ENCODE results near the gene TMPRSS13.

The TMPRSS13 gene

DNA sequence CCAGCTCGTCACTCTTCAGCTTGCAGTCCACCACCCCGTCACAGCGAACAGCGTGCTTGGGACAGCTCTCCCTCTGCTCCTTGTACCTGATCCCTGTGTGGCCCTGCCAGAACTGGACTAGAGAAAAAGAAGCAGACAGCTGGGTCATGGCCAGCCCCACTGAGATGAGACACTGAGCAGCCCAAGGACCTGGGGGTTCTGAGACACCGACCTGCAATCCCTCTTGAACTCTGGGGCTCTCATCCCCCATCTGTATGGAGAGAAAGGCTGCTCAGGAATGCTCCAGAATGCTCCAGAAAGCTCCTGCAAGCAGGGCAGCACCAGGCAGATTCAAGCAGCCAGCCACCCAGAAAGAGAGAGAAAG lies 14.8 kb downstream of the TMPRSS13 start:
- DNase-seq (ENCODE audit: low read depth in 3 of 3): no peak

GRCh38 chr11:117913736-117914397 lies 15.3 kb downstream of the TMPRSS13 start:
- no peak for DNase-seq (ENCODE audit: low read depth in 3 of 3)

DNA sequence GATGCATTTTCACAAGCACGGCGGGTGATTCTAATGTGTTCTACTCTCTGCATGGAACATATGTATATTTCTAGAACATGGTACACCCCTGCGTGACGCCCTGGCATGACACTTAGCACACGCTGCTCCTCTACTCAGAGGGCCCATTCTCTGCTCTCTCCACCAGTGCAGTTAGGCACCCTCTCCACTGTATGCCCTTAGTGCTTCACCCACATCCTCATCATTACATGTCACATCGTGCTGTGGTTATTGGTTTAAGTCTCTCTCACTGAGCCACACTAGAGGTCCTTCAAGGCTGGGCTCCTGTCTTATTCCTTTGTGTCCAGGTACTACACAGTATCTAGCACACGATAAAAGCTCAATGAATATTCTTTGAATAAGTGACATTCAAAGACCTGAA lies 16.7 kb downstream of the TMPRSS13 start:
- DNase-seq (ENCODE audit: low read depth in 3 of 3): no peak

GRCh38 chr11:117911694-117912093 lies 17.5 kb downstream of the TMPRSS13 start:
- DNase-seq (ENCODE audit: low read depth in 3 of 3): no peak

- no peak for DNase-seq (ENCODE audit: low read depth in 3 of 3)
These were observed 18.1 kb downstream of the TMPRSS13 start for GRCh38 chr11:117910941-117911655.

- no peak for DNase-seq (ENCODE audit: low read depth in 3 of 3)
These were observed 18.7 kb downstream of the TMPRSS13 start for GRCh38 chr11:117910525-117910924.

GRCh38 chr11:117909611-117910382 lies 19.4 kb downstream of the TMPRSS13 start:
- DNase-seq (ENCODE audit: low read depth in 3 of 3): no peak

- no peak for DNase-seq (ENCODE audit: low read depth in 3 of 3)
These were observed 20.1 kb downstream of the TMPRSS13 start for GRCh38 chr11:117908959-117909610.

DNA sequence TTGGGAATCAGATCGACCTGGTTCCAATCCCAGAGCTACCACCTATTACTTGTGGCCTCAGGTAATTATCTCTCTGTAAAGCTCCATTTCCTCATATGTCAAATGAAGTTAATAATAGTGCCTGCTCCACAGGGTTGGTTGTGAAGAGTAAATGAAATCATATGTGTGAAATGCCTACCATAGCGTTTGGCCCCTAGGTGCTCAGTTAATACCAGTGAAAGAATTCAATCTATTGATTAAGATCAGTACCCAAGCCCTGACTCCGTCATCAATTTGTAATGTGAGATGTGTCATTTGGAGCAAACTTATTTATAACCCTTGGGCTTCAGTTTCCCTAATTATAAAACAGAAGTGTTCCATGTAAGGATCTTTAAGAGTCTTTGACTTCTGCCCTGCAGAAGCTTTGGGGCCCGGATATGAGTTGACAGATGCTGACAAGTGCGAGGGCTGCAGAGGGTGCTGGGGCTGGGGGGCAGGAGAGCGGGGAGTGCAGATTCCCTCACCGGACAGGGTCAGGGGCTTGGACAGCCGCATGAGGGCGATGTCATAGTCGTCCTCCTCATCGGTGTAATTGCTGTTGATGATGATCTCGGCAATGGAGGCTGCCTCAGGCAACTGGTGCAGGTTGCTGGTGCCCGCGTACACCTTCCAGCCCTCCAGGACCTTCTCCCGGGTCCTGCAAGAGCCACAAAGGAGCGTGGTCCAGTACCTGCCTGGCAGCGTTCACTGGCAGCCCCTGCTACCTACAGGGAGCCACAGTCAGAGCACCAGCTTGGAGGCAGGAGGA lies 20.9 kb downstream of the TMPRSS13 start:
- no peak for DNase-seq (ENCODE audit: low read depth in 3 of 3)

DNA sequence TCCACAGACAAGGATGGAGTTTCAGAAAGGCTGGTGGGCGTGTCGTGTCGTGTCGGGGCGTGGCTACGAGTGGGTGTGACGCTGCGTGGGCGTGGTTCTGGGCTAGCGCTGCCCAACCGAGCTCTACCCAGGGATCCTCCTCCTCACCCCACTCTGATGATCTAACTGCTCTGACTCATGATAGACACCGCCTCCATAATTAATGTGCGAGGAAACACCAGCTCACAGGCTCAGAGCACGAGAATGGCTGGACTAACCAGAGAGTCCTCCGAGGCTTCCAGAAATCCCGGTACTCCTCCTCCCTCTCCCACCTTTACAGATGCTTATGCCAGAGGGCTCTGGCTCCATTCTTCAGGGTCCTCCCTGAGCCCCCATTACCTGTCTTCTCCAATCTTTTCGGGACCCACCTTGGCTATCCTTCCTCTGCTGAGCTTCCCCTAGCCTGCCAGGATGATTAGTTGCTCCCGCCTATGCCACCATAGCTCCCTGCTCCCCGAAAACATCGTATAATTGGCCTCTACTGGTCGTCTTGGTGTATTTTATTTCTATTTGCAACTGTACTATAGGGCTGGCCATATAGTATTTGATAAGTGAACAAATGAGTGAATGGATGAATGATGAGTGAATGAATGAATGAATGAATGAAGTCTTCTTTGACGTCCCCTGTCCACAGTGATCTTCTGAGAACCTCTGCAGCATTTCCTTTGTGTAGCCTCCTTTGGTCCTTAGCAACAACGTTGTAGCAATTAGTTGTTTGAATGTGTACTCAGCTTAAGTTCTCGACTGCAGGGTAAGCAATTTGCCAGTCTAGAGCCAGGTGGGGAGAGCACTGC lies 21.7 kb downstream of the TMPRSS13 start:
- peak; percentile 23 to 68 (median 57) for DNase-seq (ENCODE audit: low read depth in 3 of 3)

- no peak for DNase-seq (ENCODE audit: low read depth in 3 of 3)
These were observed 22.5 kb downstream of the TMPRSS13 start for GRCh38 chr11:117906710-117907109.

DNA sequence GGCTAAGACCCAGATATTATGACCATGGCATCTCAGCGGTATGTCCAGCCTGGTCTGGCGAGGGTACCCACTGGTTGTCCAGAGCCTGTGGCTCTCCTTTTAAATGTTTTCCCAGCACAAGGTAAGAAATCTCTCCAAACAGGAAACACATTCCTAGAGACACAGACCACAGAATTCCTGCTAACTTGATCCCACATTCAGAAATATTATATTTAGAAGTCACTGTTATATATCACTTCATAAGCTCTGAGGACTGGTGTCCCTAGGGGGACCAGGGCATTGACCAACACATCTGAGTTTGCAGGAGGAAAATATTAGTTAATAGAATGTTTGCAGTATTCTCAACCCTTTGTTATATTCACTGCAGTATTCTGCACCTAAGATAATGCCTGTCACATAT lies 23.1 kb downstream of the TMPRSS13 start:
- DNase-seq (ENCODE audit: low read depth in 3 of 3): no peak

DNA sequence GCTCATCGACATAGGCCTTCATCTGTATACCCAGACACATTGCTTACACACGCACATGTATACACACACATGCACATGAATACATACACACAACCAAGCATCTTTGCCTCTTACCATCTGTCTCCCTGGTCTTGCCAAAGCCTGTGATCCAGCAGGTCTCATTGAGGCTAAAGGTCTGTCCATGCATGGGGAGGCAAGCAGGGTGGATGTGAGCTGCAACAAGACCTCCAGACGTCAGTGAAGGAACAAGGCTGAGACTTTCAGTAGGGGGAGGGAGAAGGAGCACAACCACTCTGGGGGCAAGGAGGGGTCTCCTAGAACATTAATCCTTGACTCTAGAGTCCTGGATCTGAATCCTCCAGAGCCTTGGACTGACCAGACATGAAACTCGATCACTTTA lies 23.7 kb downstream of the TMPRSS13 start:
- DNase-seq (ENCODE audit: low read depth in 3 of 3): no peak

GRCh38 chr11:117903505-117904382 lies 25.5 kb downstream of the TMPRSS13 start:
- DNase-seq (ENCODE audit: low read depth in 3 of 3): no peak

- DNase-seq (ENCODE audit: low read depth in 3 of 3): no peak
These were observed 27.0 kb downstream of the TMPRSS13 start for GRCh38 chr11:117902001-117902845.

- DNase-seq (ENCODE audit: low read depth in 3 of 3): no peak
These were observed 27.6 kb downstream of the TMPRSS13 start for GRCh38 chr11:117901601-117902000.

GRCh38 chr11:117900720-117901440 lies 28.3 kb downstream of the TMPRSS13 start:
- DNase-seq (ENCODE audit: low read depth in 3 of 3): no peak

- no peak for DNase-seq (ENCODE audit: low read depth in 3 of 3)
These were observed 29.0 kb downstream of the TMPRSS13 start for GRCh38 chr11:117900121-117900648.

Data from stimulated activated CD4-positive, alpha-beta T cell treated with anti-CD3 and anti-CD28 coated beads, TNF-alpha, amount 100 ng/mL, for 4 hours (primary cell).